Loucy (cell line): ENCODE results near the gene CDH13.

ENCODE experiments used
- CTCF ChIP-seq: fragments of 200-600 bp; sonication (generic); conservative IDR thresholded peaks from 2 replicates; pipeline ENCODE4 v1.5.1; 2014; ENCODE audit warnings: mild to moderate bottlenecking, antibody characterized with exemption, low read length
- EZH2phosphoT487 ChIP-seq: fragments of 200-600 bp; IDR thresholded peaks from 2 replicates; pipeline ENCODE4 v1.6.1; 2018; ENCODE audit warnings: antibody characterized with exemption, mild to moderate bottlenecking, moderate library complexity, borderline replicate concordance

GRCh38 chr16:82829301-82829700 is 202.5 kb downstream of the CDH13 start:
- no peak for TF ChIP-seq CTCF
- no peak for TF ChIP-seq EZH2phosphoT487
